ENCODE data around the gene MAFF.
"Not testable (repeated sequence)": the region's sequence is repeated elsewhere in the genome, so short reads cannot be mapped to it uniquely, and the experiment has no call there.

MAFF gene

GRCh38 chr22:38201711-38202436 is at the start of gene MAFF:
Gene MAFF, plus strand, starts transcription at chr22:38201994. Its CDS starts 11,860 bp downstream, at chr22:38213854.
- DNase-seq (ENCODE audit: low spot score), result peak; percentile 98

- no peak for DNase-seq (ENCODE audit: low spot score)
Measured at GRCh38 chr22:38153821-38154562, 47.8 kb upstream of the MAFF start.

DNA sequence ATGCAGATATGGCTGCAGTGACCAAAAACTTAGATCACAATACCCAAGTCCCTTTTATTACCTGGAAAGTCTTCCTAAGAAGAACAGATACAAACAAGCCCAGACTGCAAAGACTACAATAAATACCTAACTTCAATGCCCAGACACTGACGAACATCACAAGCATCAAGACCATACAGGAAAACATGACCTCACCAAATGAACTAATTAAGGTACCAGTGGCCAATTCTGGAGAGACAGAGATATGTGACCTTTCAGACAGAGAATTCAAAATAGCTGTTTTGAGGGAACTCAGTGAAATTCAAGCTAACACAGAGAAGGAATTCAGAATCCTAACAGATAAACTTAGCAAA is 47.3 kb upstream of the MAFF start:
- not testable (repeated sequence) for DNase-seq (ENCODE audit: low spot score)

- no peak for DNase-seq (ENCODE audit: low spot score)
Measured at GRCh38 chr22:38155703-38156102, 46.1 kb upstream of the MAFF start.

DNA sequence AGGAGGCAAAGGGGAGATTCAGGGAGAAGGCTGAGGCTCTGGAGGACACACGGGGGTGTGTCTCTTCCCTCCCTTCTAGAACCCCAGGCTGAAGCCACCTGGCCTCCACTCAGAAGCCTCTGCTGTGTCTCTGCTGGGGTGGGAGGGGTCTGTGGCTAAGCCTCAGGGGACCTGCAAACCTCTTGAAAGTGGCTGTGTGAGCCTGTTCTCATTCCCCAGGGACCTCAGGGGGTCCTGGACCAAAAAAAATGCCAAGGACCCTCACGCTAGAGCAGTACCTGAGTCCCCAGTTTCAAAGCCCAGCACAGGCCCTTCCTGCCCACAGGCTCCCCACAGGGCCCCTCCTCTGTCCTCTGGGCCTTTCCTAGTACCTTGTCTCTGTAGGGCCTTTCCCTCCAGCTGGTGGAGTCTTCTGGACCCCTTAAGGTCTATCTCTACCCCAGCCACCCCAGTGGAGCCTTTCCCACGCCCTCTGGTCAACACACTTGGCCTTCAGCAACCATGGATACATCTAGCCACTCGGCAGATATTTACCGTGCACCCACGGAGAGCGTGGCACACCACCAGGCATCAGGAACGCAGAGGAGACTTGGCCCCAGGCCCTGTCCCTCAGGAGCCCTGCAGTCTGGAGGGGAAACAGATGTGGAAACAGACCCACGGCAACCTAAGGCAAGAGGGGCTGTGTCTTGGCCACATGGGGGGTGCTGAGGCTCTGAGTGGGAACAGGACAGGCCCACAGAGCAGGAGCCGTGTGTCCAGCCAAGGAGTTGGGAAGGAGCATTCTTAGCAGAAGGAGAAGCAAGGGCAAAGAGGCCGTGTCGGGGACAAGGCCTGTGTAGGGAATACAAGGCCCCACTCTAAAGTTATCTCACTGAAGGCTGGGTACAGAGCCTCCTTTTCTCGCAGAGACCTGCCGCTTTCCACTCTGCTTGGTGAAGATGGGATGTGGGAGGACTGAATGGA is 38.6 kb upstream of the MAFF start:
- DNase-seq (ENCODE audit: low spot score), result no peak

- no peak for DNase-seq (ENCODE audit: low spot score)
Measured at GRCh38 chr22:38163844-38164550, 37.8 kb upstream of the MAFF start.

GRCh38 chr22:38164551-38164918 is 37.3 kb upstream of the MAFF start:
- DNase-seq (ENCODE audit: low spot score), result no peak

DNA sequence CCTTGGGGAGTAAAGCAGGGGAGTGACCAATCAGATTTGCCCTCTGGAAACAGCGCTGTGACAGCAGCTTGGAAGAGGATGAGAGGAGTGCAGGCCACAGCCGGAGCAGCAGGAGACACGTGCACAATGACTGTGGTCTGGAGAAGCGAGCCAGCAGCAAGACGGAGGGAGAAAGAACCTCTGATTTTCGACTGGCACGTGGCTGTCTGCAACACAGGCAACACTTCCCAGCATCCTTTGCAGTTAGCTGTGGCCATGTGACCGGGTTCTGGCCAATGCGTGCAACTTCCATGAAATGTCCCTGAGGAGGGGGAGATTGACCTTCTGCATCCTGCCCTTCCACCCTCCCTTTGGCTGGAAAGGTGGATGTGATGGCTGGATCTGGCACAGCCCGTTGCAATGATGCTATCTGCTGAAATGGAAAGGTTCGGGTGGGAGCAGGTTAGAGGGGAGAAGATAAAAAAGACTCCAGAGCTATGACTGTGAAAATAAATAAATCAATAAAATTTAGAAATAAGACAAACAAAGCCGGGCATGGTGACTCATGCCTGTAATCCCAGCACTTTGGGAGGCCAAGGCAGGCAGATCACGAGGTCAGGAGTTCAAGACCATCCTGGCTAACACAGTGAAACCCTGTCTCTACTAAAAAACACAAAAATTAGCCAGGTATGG is 35.7 kb upstream of the MAFF start:
- DNase-seq (ENCODE audit: low spot score), result no peak

- DNase-seq (ENCODE audit: low spot score), result no peak
Measured at GRCh38 chr22:38167988-38168407, 33.8 kb upstream of the MAFF start.

DNA sequence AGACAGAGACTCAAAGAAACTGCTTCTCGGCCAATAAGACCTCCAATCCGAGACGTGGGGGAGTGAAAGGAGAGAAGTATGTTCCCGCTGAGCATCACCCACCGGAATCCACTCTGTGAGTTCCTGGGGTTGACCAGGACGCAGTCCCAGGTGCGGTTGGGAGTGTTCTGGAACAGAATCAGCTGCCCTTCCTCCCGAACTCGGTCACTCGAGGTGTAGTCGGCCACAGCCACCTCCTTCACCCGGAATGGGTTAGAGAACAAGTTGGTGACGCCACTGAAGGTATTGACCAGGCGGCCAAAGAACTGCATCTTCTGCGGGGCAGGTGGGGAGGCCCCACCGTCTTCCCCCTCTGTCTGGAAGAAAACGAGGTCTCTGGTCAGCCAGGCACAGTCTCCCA is 32.7 kb upstream of the MAFF start:
- DNase-seq (ENCODE audit: low spot score), result no peak

- no peak for DNase-seq (ENCODE audit: low spot score)
Measured at GRCh38 chr22:38170469-38170868, 31.3 kb upstream of the MAFF start.

GRCh38 chr22:38171927-38172831 is 29.6 kb upstream of the MAFF start:
- DNase-seq (ENCODE audit: low spot score), result no peak

DNA sequence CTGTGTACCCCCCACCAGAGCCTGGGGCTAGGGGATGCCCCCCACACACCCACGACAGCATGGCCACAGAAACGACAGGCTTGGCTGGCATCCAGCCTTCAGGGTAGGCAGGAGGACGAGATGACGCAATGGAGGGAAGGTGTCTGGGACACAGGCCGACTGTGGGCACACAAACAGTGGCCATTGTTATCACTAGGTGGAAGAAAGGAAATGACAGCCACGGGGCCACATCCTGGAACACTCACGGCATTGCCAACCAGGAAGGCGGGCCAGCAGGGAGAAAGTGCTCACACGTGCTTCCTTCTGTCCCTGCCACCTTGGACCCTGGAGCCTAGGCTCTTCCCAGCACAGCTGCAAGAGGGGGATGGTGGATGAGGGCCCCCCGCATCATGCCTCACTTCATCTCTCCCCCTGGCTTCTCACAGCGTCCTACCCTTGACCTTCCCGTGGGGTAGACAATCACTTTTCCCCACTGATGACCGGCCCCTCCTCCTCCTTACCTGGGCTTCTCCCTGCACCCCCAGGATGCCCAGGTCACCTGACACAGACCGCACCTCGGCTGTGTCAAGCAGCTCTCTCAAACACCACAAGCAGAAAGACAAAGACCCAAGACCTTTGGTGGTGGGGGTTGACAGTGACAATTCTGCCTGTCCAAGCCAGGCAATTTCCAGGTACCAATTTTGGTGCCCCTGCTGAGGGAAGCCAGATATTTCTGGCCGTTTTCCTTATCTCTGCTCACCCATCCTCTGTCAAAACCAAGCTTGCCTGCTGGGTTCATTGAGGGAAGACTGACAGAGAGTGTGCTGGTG is 28.8 kb upstream of the MAFF start:
- DNase-seq (ENCODE audit: low spot score), result no peak

DNA sequence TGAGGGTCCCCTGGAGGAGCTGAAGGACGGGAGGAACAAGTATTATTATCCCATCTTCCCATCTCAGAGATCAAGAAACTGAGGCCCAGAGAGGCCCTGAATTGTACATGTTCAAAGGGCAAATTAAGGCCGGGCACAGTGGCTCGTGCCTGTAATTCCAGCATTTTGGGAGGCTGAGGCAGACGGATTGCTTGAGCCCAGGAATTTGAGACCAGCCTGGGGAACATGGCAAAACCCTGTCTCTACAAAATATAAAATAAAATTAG is 28.2 kb upstream of the MAFF start:
- DNase-seq (ENCODE audit: low spot score), result no peak

GRCh38 chr22:38174626-38175025 is 27.2 kb upstream of the MAFF start:
- DNase-seq (ENCODE audit: low spot score), result no peak

GRCh38 chr22:38175206-38176118 is 26.3 kb upstream of the MAFF start:
- no peak for DNase-seq (ENCODE audit: low spot score)

DNA sequence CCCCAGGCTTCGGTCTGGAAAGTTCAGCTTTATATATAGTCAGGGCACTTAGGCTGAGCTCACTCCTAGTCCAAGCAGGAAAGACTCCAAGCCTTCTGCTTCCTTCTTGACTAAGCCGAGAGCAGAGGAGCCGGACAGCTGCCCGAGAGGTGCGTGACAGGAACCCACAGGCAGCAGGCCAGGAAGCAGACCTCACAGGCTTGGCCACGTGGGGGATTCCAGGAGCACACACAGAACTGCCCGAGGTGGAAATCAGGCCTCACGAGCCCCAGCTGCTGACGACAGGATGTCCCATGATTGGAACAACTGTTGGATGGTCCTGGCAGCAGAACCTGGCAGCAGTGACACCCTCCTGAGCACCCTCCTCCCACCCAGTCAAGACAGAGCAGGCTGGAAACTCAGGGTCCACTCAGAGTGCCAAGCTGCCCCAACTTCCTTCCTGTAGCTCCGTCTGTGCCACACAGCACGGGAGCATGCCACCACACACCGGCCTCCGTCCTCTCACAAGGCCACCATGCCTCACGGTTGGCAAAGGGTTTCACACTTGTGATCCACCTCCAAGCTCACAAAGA is 25.5 kb upstream of the MAFF start:
- DNase-seq (ENCODE audit: low spot score), result no peak

DNA sequence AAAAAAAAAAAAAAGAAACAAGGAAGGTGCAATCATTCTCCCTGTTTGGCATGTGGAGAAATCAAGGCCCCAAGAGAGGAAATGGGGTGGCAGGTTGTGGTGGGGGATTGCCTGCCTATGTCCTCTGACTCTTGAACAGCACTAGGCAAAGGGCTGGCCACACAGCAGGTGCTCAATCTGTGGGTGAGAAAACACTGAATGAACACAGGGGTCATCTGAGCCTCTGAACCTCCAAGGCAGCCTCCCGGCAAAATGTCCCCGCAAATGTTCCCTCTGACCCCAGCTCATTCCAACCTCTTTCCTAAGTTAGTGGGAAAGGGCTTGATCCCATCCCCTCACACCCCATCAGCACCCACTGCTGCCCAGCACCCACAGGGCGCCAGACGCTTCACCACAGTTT is 24.8 kb upstream of the MAFF start:
- no peak for DNase-seq (ENCODE audit: low spot score)
